ENCODE data around the gene SEBOX. TPM values are rescaled to one million over a fixed set of nuclear protein-coding genes. Genes with fewer than 3 reads are reported as not detected.

The SEBOX gene
- total RNA-seq, 4 donors from 2014 or later = not detected

DNA sequence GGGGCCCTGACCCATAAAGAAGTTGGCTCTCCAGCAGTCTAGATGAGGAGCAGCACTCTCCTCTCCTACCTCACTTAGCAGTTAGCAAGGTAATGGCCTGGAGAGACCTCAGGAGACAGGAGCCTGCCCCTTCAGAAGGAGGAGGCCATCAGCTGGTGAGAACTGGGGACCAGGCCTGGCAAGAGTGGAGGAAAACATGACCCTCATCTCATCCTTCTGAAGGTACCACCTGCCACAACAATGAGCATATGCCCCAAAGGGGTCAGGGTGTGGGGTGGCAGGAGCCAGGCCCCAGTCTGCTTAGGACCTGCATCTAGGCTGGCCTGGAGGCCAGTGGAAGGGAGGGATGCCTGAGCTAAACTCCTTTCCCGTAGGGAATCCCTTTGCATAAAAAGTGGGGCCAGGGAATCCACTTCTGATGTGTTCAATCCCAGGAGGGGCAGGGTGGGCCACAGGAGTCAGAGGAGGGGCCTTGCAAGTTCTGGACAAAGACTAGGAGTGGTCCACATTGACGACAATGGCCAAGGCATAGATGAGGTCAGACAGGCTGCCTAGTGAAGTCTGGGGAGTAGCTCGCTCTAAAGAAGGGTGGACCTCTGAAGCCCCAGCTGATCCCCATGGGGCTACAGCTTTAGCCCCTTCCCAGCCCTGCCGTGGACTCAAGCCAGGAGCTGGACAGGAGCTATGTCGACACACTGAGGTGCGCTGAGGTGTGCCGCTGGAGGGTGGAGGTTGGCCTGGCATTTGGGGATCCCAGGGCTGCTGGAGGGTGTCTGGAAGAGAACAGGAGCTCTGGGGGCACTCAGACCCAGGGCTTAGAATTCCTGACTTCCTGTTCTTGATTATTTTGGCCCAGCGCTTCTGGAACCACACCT lies 986 bp downstream of the SEBOX start:
- intact Hi-C loops (cut with DNase I; ENCODE audit: low total_unique reads) = no loop called here
- Histone ChIP-seq H3K9me3 (no peaks in the 10 kb centered on the region), H3K36me3 (no peaks in the 10 kb centered on the region), H3K27me3 (no peaks in the 10 kb centered on the region), H3K27ac (no peak overlapping the region), H3K4me3 (no peak overlapping the region), H3K4me1 (no peaks in the 10 kb centered on the region)
- TF ChIP-seq POLR2A (IDR thresholded peaks at IDR 0.05) = no peak
- TF ChIP-seq, protein P1, sequence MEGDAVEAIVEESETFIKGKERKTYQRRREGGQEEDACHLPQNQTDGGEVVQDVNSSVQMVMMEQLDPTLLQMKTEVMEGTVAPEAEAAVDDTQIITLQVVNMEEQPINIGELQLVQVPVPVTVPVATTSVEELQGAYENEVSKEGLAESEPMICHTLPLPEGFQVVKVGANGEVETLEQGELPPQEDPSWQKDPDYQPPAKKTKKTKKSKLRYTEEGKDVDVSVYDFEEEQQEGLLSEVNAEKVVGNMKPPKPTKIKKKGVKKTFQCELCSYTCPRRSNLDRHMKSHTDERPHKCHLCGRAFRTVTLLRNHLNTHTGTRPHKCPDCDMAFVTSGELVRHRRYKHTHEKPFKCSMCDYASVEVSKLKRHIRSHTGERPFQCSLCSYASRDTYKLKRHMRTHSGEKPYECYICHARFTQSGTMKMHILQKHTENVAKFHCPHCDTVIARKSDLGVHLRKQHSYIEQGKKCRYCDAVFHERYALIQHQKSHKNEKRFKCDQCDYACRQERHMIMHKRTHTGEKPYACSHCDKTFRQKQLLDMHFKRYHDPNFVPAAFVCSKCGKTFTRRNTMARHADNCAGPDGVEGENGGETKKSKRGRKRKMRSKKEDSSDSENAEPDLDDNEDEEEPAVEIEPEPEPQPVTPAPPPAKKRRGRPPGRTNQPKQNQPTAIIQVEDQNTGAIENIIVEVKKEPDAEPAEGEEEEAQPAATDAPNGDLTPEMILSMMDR (IDR thresholded peaks at IDR 0.05) = no peak
- no peak for DNase-seq

DNA sequence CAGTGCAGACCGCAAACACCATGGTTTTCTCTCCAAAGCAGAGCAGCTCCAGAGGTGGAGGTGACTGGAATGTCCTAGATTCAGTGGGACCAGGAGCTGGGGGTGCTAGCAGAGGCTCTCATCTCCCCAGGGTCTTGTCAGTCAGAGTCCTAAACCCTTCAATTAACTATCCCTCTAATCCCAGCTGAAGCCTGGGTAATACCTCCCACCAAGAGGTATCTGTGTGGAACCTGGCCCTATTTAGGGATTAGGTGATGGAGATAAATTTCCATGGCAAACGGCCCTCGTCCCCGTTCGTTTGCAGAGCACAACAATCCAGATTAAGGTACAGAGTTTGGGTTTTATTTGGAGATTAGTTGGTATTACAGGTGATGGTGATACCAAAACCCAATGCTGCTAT lies 1.8 kb downstream of the SEBOX start:
- H3K9me3 ChIP-seq = no peaks in the 10 kb centered on the region
- H3K27ac ChIP-seq = no peak overlapping the region
- H3K4me3 ChIP-seq = no peak overlapping the region
- TF ChIP-seq POLR2A (IDR thresholded peaks at IDR 0.05) = no peak
- TF ChIP-seq, protein P1 (IDR thresholded peaks at IDR 0.05) = no peak
- DNase-seq = no peak
- H3K4me1 ChIP-seq = peaks cover 0 to 4% of the 10 kb centered on the region in 2 donors
- H3K27me3 ChIP-seq = no peaks in the 10 kb centered on the region
- intact Hi-C loops (cut with DNase I; ENCODE audit: low total_unique reads) = no loop called here
- no peaks in the 10 kb centered on the region for H3K36me3 ChIP-seq

DNA sequence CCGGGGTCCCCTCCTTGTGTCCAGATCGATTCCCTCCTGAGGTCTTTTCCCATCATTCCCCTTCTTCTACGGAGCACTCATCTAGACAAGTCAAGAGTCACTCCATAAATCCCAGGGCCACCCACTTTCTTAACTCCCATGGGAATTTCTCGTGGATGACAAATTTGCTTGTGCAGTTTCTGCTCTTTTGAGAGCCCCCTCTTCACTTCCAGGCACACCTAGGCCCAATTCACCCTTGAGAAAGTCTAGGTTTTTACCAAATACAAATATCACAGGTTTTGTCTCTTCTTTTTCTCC lies 7.2 kb downstream of the SEBOX start:
- Histone ChIP-seq H3K9me3 (no peaks in the 10 kb centered on the region), H3K36me3 (no peaks in the 10 kb centered on the region), H3K27ac (peak overlapping the region; percentile 78 to 90), H3K4me1 (peaks cover 0 to 13% of the 10 kb centered on the region in 2 donors), H3K4me3 (peak overlapping the region; percentile 85 to 95), H3K27me3 (no peaks in the 10 kb centered on the region)
- intact Hi-C loops (cut with DNase I; ENCODE audit: low total_unique reads) = no loop called here
- TF ChIP-seq, protein P1 (IDR thresholded peaks at IDR 0.05) = no peak
- no peak for TF ChIP-seq POLR2A (IDR thresholded peaks at IDR 0.05)
- no peak for DNase-seq

DNA sequence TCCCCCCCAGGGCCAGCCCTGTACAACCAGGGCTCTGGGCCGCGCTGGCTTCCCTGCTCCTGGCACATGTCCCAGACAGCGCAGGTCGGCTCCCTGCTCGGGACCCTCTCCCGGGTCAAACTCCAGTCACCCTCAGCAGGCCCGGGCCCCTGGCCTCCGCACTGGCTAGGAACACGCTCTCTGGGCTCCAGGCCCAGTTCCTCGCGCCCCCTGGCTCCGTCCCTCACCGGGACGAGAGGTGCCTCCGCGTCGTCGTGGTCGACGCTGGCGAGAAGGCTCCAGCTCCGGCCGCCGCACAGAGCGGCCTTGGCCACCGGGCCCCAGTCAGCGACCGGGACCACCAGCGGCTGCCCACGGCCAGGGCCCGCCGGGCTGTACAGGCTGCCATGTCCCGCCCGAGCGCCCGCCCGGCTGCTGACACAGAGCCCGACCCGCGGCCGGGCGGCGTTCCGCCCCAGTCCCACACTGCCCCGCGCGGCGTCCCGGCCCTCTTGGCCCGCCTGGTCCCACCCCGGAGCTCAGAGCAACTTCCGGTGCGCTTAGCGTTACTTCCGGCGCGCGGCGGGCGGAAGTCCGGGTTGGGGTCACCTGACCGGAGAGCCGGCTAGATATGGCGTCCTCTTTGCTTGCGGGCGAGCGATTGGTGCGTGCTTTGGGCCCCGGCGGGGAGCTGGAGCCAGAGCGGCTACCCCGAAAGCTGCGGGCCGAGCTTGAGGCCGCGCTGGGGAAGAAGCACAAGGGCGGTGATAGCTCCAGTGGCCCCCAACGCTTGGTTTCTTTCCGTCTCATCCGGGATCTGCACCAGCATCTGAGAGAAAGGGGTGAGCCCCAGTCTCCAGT lies 7.7 kb downstream of the SEBOX start, which contains the start of gene POLDIP2:
Gene POLDIP2 (minus strand): TSS at position 467 of the 840 bp plus-strand sequence. CDS start 79 bp downstream, at position 388.
- peak; percentile 93 to 95 for DNase-seq
- H3K27ac ChIP-seq = peak within 1 kb of the TSS; percentile 78 to 90
- intact Hi-C loops (cut with DNase I; ENCODE audit: low total_unique reads) = no loop called here
- H3K27me3 ChIP-seq = no peaks in the 10 kb centered on the region
- peaks cover 0 to 13% of the 10 kb centered on the region in 2 donors for H3K4me1 ChIP-seq
- H3K9me3 ChIP-seq = no peaks in the 10 kb centered on the region
- peak within 1 kb of the TSS; percentile 85 to 95 for H3K4me3 ChIP-seq
- TF ChIP-seq POLR2A (IDR thresholded peaks at IDR 0.05) = peak; percentile 87 to 94
- TF ChIP-seq, protein P1 (IDR thresholded peaks at IDR 0.05) = peak in 2 of 4 experiments; percentile 2 to 48
- no peaks in the 10 kb centered on the region for H3K36me3 ChIP-seq

DNA sequence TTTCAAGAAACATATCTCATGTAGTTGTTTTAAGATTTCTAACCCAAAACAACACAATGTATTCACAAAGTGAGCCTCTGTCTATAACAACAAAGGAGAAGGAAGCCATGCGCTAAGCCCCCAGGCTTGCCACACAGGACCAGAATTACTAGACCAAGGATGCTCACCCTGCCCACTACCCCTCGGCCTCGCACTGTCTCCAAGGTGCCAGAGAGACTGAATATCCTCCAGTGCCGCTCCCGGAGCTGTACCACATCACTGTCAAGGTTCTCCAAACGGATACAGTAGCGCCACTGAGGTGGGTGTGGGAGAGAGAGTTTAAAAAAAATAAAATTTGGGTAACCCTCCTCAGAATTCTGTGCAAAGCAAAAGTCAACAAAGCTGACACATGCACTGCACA lies 14.7 kb downstream of the SEBOX start:
- DNase-seq = no peak
- TF ChIP-seq, protein P1 (IDR thresholded peaks at IDR 0.05) = no peak
- TF ChIP-seq POLR2A (IDR thresholded peaks at IDR 0.05) = no peak
- no peak overlapping the region for H3K27ac ChIP-seq

More for the DNA sequence above, 14.7 kb downstream of the SEBOX start:
- no peaks in the 10 kb centered on the region for H3K27me3 ChIP-seq
- no peaks in the 10 kb centered on the region for H3K4me1 ChIP-seq
- intact Hi-C loops (cut with DNase I; ENCODE audit: low total_unique reads) = no loop called here
- H3K36me3 ChIP-seq = no peaks in the 10 kb centered on the region
- H3K4me3 ChIP-seq = no peak overlapping the region
- H3K9me3 ChIP-seq = no peaks in the 10 kb centered on the region

Measured in uterus (tissue), 4 donors.